Right cardiac atrium (tissue), 5 donors: Measurements from ENCODE around the gene DRAM2. TPM values are rescaled to one million over a fixed set of nuclear protein-coding genes. Genes with fewer than 3 reads are reported as not detected.

Experiments
- ATAC-seq, 2 donors: fragments of 200-7000 bp; cut with Tn5 transposase; one replicate each; pipeline versions ENCODE4 v1.8.0 to v1.9.1; 2020; ENCODE audit warnings: moderate library complexity in 2 of 2, mild to moderate bottlenecking in 1 of 2
- DNase-seq, 3 donors: peaks; one replicate each; pipeline ENCODE4 v3.0.0-alpha.2; 2020
- H3K27ac ChIP-seq: one replicate; pipeline ENCODE4 v1.5.1; 2013; ENCODE audit warnings: mild to moderate bottlenecking, low read length, control low read depth, moderate library complexity
- H3K27me3 ChIP-seq: one replicate; pipeline ENCODE4 v1.6.1; 2013; ENCODE audit not compliant: control insufficient read depth, insufficient read depth
- H3K4me1 ChIP-seq: one replicate; pipeline ENCODE4 v1.6.1; 2013; ENCODE audit warnings: low read length; ENCODE audit not compliant: control insufficient read depth, insufficient read depth
- H3K4me3 ChIP-seq: one replicate; pipeline ENCODE4 v1.5.1; 2013; ENCODE audit warnings: low read length, control low read depth
- H3K9me3 ChIP-seq: one replicate; pipeline ENCODE4 v1.6.1; 2013; ENCODE audit warnings: low read length; ENCODE audit not compliant: control insufficient read depth
- WGBS: extraction: QIAGEN DNeasy Blood & Tissue Kit; methylation state at CpG from one replicate; pipeline ENCODE4 v1.1.7; 2013; 5-methylcytosine and 5-hydroxymethylcytosine counted together
- intact Hi-C, 4 donors: fragments of 100-400 bp; cut with DNase I; formaldehyde crosslinking; loops; one replicate each; pipeline versions ENCODE4 v1.11.0 to v1.14.0; 2022 to 2023
- polyA plus RNA-seq: library from polyadenylated mRNA; stranded (reverse); fragments of 200-250 nt; gene quantifications from one replicate; pipeline ENCODE4 v1.2.3, GENCODE V29; 2013
- total RNA-seq, 4 donors: library from RNA; stranded (reverse); fragmentation: NEBNext Ultra II Directional; extraction: Animal tissue kit (Norgen Biotek cat#: 25700); gene quantifications; one replicate each; pipeline ENCODE4 v1.2.1, GENCODE V29; 2021
- donor health status: healthy with polysubstance abuse.
- donor health status: DM: no; HTN: yes; CAD: no.
- donor health status: DM: no; HTN: no; CAD: no.
- donor health status: DM: no; HTN: yes; CAD: no; lungs with severe emphysema.
- donor health status: DM: yes; HTN: yes; CAD: no.

The DRAM2 gene
- total and polyA plus RNA-seq, 5 donors: 36.4 to 48.7 (median 37.9) TPM

DNA sequence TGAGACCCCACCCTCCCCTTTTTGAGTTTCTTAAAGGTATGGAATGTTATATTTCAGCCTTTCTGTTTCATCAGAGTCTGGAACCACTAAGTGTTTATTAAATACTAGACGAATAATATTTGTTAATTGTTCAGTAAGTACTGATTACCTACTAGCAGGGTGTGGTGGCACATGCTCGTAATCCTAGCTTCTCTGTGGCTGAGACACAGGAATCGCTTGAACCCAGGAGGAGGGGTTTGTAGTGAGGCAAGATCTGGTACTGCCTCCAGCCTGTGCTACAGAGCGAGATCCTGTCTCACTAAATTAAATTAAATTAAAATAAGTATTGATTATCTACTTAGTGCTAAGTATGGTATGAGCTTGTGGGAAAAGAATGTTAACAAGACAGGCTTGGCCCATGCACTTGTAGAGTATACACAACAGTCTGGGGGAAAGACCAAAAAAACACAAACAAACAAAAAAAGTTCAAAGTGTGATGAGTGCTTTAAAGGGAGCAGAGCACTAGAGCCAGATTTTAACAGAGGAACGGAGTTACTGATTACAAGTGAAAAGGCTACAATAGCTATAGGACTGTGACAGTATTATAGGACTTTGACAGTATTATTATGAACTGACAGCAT lies 2.6 kb upstream of the DRAM2 start:
- no peak for ATAC-seq
- Histone ChIP-seq H3K27me3 (no peaks in the 10 kb centered on the region), H3K27ac (no peak overlapping the region), H3K4me1 (no peaks in the 10 kb centered on the region), H3K4me3 (no peak overlapping the region), H3K9me3 (no peaks in the 10 kb centered on the region)
- no peak for DNase-seq
- WGBS: 69% methylated on average over 5 of the region's 5 CpGs
- intact Hi-C loops: no loop called here

DNA sequence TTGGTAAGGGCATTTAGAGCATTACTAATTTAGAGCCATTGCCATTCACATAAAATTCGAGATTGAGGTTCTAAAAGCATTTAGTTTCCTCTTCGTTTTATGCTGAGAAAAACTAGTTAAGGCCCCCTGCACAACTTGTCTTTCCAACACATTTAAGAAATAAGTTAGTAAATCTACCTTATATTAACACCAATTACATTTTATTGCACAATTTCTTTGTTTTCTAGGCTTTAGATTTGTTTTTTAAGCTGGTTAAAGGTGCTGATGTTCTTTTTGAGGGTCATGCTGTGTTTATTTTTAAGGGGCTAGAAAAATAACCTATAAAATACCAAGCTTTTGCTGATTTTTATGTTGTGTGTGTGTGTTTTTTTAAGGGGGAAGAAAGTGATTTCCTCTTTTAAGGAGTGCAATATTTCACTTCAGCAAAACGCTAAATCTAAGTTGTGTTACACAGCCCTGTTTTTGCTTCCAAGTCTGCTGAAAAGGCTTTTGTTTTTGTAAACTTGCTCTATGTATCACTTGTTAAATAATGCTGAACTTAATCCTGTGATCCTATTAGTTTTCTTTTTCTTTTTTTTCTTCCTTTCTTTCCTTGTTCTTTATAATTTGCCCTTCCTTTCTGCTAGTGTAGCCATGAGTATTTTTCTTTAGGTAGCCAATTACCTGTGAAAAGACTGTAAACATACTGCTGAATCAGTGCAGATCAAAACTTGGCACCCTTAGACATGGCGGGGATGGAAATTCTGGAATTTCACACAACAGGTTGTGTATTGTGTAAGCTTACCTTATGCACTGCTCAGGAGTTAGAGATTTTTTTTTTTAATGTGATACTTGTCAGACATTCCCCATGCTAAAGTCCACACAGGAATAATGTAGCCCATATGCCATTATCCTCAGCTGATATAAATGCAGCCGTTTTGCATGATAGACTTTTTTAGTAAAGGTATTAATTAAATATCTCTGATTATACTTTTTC lies 1.6 kb upstream of the DRAM2 start:
- H3K4me3 ChIP-seq: peak overlapping the region; percentile 92
- no peaks in the 10 kb centered on the region for H3K4me1 ChIP-seq
- ATAC-seq (no peak), DNase-seq (no peak)
- H3K27ac ChIP-seq: no peak overlapping the region
- WGBS: 43% methylated on average over 5 of the region's 5 CpGs
- H3K27me3 ChIP-seq: no peaks in the 10 kb centered on the region
- H3K9me3 ChIP-seq: no peaks in the 10 kb centered on the region
- intact Hi-C loops: no loop called here

DNA sequence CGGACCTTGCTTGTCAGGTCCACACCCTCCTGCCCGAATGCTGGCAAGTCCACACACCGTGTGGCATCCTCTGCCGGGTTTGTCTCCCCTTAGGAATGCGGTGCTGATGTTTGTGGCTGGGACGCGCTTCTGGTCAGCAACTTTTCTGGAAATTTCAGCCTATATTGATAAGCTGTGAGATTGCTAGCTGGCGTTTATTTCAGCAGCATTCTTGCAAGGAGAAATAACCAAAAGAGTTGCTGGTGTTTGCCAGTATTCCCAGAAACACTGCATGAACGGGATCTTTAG lies 731 bp upstream of the DRAM2 start:
- DNase-seq (no peak), ATAC-seq (no peak)
- intact Hi-C loops: no loop called here
- H3K9me3 ChIP-seq: no peaks in the 10 kb centered on the region
- H3K27ac ChIP-seq: peak overlapping the region; percentile 65
- peak overlapping the region; percentile 92 for H3K4me3 ChIP-seq
- 0% methylated on average over 9 of the region's 9 CpGs for WGBS
- no peaks in the 10 kb centered on the region for H3K27me3 ChIP-seq
- H3K4me1 ChIP-seq: no peaks in the 10 kb centered on the region

DNA sequence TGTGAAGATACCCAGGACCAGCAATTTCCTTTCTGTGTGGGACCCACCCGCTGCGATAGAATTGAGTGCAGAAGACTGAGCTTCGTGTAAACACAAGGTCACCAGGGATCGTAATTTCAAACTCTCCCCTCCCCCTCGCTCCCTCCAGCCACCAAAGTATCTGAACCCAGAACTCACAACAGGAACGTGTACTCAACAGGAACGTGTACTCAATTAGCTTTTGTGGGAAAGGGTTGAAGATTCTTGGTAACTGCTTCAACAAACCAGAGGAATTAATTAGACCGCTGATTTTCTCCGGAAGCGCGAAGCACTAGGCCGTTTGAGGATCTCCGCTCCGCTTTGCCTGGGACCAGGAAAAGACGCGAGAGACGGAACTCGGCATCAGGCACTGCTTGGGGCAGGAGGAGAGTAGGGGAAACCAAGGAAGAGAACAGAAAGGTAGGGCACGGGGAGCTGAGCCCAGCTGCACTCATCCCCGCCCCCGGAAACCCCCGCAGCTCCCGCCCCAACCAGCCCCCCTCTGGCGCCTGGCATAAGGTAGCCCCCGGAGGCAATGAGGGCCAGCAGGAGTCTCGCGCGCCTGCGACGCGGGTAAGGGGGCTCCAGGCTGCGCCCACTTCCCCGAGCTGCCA lies 453 bp downstream of the DRAM2 start:
- Histone ChIP-seq H3K9me3 (no peaks in the 10 kb centered on the region), H3K27me3 (no peaks in the 10 kb centered on the region), H3K4me1 (no peaks in the 10 kb centered on the region), H3K27ac (peak overlapping the region; percentile 91), H3K4me3 (peak overlapping the region; percentile 92)
- WGBS: under 1% methylated on average over 33 of the region's 33 CpGs
- peak in 1 of 3 donors; percentile 45 for DNase-seq
- peak; percentile 70 to 73 for ATAC-seq
- intact Hi-C loops: no loop called here

DNA sequence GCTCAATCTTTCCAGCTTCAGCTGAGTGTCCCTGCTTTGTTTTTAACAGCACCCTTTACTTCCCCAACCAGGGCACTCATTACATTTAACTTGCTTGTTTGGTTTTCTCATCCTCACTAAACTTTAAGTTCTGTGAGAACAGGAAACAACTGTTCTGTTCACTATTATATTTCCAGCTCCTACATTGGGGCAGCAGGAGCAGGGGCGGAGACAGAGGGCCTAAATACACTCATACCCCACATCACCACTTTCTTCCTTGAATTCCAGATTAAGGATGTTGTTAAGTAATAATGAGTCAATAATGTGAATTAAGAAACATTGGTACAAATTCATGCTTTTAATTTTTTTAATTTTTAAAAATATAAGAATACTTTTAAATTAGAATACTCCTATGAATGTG lies 6.0 kb downstream of the DRAM2 start:
- ATAC-seq (no peak), DNase-seq (no peak)
- no peaks in the 10 kb centered on the region for H3K27me3 ChIP-seq
- WGBS: 87% methylated on average over 1 of the region's 1 CpG
- no peak overlapping the region for H3K4me3 ChIP-seq
- no peaks in the 10 kb centered on the region for H3K4me1 ChIP-seq
- intact Hi-C loops: no loop called here
- H3K9me3 ChIP-seq: no peaks in the 10 kb centered on the region
- H3K27ac ChIP-seq: no peak overlapping the region

DNA sequence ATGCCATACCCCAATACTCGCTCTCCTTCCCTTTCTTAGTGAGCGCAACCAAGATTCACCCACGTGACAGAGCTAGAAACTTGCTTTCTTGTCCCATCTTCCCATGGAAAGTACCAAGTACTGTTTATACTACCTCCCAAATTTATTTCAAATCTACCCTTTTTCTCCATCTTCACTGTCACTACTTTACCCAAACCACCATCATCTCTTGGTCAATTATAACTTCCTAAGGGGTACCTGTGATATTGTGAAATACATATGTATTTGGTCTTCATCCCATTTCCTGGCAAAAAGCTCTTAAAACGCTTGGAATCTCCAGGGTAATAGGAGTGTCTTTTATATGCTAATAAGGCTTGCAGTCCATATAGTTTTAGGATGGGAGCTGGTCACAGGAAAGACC lies 8.2 kb downstream of the DRAM2 start:
- WGBS: 88% methylated on average over 4 of the region's 4 CpGs
- Histone ChIP-seq H3K27me3 (no peaks in the 10 kb centered on the region), H3K27ac (no peak overlapping the region), H3K4me1 (no peaks in the 10 kb centered on the region), H3K4me3 (no peak overlapping the region), H3K9me3 (no peaks in the 10 kb centered on the region)
- ATAC-seq (no peak), DNase-seq (no peak)
- intact Hi-C loops: no loop called here

DNA sequence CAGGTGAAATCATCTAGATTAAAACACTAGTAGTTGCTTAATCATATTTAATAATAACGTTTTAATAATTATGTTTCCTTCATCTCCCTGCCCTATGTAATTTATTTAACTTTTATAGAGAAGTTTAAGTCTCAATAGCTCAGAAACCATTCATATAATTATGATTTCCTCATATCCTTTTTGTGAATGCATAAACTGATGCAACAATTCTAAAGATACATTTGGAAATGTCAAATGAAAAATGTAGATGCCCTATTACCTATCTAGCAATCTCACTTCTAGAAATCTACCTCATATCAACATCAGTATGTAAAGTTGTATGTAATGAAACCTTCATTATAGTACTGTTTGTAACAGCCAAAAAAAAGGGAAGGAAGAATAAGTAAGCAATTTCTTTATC lies 10.5 kb downstream of the DRAM2 start:
- DNase-seq: no peak
- WGBS: 68% methylated on average over 1 of the region's 1 CpG
- Histone ChIP-seq H3K4me3 (no peak overlapping the region), H3K27me3 (no peaks in the 10 kb centered on the region), H3K27ac (no peak overlapping the region), H3K4me1 (no peaks in the 10 kb centered on the region), H3K9me3 (no peaks in the 10 kb centered on the region)
- intact Hi-C loops: no loop called here
- no peak for ATAC-seq

DNA sequence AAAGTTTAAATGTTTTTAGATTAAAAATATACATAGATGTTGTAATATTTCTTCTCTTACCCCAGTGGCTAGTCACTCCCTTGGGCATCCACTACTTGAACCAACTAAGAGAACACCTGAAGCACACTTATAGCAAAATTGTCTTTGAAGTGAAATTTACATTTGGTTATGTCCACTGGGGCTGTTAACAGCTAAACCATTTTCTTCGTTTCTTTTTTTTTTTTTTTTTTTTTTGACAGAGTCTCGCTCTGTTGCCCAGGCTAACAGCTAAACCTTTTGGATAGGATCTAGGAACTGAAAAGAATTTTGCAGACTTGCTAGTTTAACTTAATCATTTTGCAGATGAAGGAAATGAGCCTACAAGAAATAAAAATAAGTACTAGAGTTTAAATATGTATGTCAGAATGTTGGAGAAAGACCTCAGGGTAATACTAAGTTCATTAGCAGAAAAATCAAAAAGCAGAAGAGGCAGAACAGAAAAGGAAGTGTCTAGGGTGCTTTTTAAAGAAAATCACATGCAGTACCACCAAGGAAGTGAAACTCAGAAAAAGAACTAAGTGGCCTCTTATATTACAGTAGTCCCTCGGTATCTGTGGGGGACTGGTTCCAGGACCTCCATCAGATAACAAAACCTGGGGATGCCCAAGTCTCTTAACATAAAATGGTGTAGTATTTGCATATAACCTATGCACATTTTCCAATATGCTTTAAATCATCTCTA lies 11.8 kb downstream of the DRAM2 start:
- ATAC-seq (no peak), DNase-seq (no peak)
- WGBS: 89% methylated on average over 3 of the region's 3 CpGs
- Histone ChIP-seq H3K9me3 (no peaks in the 10 kb centered on the region), H3K27me3 (no peaks in the 10 kb centered on the region), H3K4me1 (no peaks in the 10 kb centered on the region), H3K4me3 (no peak overlapping the region), H3K27ac (no peak overlapping the region)
- intact Hi-C loops: no loop called here

DNA sequence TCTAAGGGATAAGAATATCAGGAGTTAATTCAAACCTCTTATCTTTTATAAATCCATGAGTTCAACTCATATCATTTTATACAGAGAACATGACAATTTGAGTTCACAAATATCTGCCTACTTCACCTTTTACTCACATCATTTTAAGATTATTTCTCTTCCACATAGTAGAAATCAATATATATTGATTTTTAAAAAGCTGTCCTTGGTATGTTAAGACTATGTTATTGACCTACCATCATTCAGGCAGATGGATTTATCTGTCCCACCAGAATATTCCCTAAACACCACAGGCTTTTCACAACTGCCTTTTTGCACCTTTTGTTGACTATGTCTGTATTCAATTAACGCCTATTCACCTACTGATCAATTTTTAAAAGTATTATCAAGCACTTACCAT lies 13.5 kb downstream of the DRAM2 start:
- Histone ChIP-seq H3K4me1 (no peaks in the 10 kb centered on the region), H3K9me3 (no peaks in the 10 kb centered on the region), H3K27me3 (no peaks in the 10 kb centered on the region), H3K4me3 (no peak overlapping the region), H3K27ac (no peak overlapping the region)
- ATAC-seq (no peak), DNase-seq (no peak)
- WGBS: 97% methylated on average over 1 of the region's 1 CpG
- intact Hi-C loops: no loop called here

DNA sequence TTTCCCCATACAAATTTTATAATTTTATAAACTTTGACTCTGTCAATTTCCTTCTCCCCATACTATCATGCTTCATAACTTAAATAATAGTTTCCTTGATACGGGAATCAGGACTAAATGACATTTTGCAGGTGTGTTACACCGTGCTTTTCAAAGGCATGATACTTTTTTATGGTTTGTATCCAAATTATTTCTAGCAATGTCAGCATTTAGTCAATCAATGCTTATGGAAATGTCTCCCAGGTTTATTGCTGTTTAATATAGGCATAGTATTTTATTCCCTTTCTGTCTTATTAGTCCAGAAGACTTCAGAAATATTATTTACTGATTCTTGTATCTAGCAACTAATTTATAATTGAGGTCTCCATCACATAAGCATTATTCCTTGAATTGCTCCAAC lies 23.4 kb downstream of the DRAM2 start:
- H3K4me3 ChIP-seq: no peak overlapping the region
- whole genome bisulfite sequencing: 98% methylated on average over 2 of the region's 2 CpGs
- intact Hi-C loops: no loop called here
- H3K4me1 ChIP-seq: no peaks in the 10 kb centered on the region
- no peak for DNase-seq
- ATAC-seq: no peak
- H3K27ac ChIP-seq: no peak overlapping the region
- H3K27me3 ChIP-seq: no peaks in the 10 kb centered on the region
- no peaks in the 10 kb centered on the region for H3K9me3 ChIP-seq
